ENCODE results near the gene FBXL20. TPM values are rescaled to one million over a fixed set of nuclear protein-coding genes. Genes with fewer than 3 reads are reported as not detected.

The FBXL20 gene
- total RNA-seq, 1 donor from 2014 or later, result 28.0 TPM

GRCh38 chr17:39205112-39205526 lies 196.3 kb downstream of the FBXL20 start:
- no peak overlapping the region for H3K4me3 Mint-ChIP-seq (ENCODE audit: unreplicated experiment)
- H3K27me3 Mint-ChIP-seq (ENCODE audit: unreplicated experiment), result no peaks in the 10 kb centered on the region
- no peaks in the 10 kb centered on the region for H3K9me3 Mint-ChIP-seq (ENCODE audit: unreplicated experiment)
- DNase-seq (ENCODE audit: extremely low spot score, unreplicated experiment), result no peak
- peaks cover 28% of the 10 kb centered on the region for H3K36me3 Mint-ChIP-seq (ENCODE audit: unreplicated experiment)
- no peak overlapping the region for H3K27ac Mint-ChIP-seq (ENCODE audit: unreplicated experiment)
- no peak for TF ChIP-seq CTCF (IDR thresholded peaks at IDR 0.05)
- H3K4me1 Mint-ChIP-seq (ENCODE audit: unreplicated experiment), result peaks cover 39% of the 10 kb centered on the region

DNA sequence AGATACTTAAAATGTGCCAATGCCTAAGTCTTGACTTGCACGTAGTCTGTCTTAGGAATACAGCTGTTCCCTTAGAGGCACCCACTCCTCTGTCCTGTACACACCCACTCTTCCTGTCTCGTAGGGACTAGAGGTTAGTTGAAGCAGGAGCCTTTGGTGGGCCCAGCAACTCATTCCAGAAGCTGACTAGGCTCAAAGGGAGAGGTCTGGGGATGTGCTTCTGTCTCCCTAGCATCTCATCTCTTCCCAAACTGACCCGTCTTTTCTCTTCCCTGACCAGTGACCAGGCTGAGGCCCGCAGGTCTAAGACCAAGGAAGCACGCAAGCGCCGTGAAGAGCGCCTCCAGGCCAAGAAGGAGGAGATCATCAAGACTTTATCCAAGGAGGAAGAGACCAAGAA lies 197.2 kb downstream of the FBXL20 start:
- Mint-ChIP-seq H3K27me3 (ENCODE audit: unreplicated experiment) (no peaks in the 10 kb centered on the region), H3K4me3 (ENCODE audit: unreplicated experiment) (no peak overlapping the region), H3K9me3 (ENCODE audit: unreplicated experiment) (no peaks in the 10 kb centered on the region), H3K4me1 (ENCODE audit: unreplicated experiment) (peaks cover 43% of the 10 kb centered on the region), H3K36me3 (ENCODE audit: unreplicated experiment) (peaks cover 28% of the 10 kb centered on the region), H3K27ac (ENCODE audit: unreplicated experiment) (no peak overlapping the region)
- no peak for TF ChIP-seq CTCF (IDR thresholded peaks at IDR 0.05)
- DNase-seq (ENCODE audit: extremely low spot score, unreplicated experiment), result no peak

Other genes starting within 250 kb of the FBXL20 start
- 17.1 and 19.7 TPM in 2 replicates for gene PLXDC1, start 250.0 kb downstream of the FBXL20 start, total RNA-seq
- gene ARL5C, start 235.5 kb downstream of the FBXL20 start, total RNA-seq, result not detected in 2 replicates
- gene CACNB1, start 204.0 kb downstream of the FBXL20 start, total RNA-seq, result 15.4 and 17.9 TPM in 2 replicates
- 1,528 and 1,579 TPM in 2 replicates for gene RPL19, start 201.3 kb downstream of the FBXL20 start, total RNA-seq
- 0.62 and 0.81 TPM in 2 replicates for gene STAC2, start 175.7 kb downstream of the FBXL20 start, total RNA-seq
- gene MED1, start 49.6 kb upstream of the FBXL20 start, total RNA-seq, result 45.9 and 48.0 TPM in 2 replicates
- 57.4 and 59.0 TPM in 2 replicates for gene CDK12, start 59.9 kb upstream of the FBXL20 start, total RNA-seq
- gene NEUROD2, start 206.3 kb upstream of the FBXL20 start, total RNA-seq, result not detected in 2 replicates
- 4.5 and 6.0 TPM in 2 replicates for gene PPP1R1B, start 225.3 kb upstream of the FBXL20 start, total RNA-seq
- gene STARD3, start 235.5 kb upstream of the FBXL20 start, total RNA-seq, result 55.5 and 68.9 TPM in 2 replicates

Data from osteocyte (in vitro differentiated cells).